Brain pericyte (primary cell): Measurements from ENCODE around the gene ADNP2.

ENCODE experiments used
- DNase-seq: peaks from one replicate; pipeline ENCODE4 v3.0.0-alpha.2; 2012; ENCODE audit warnings: low read depth, low spot score

Gene ADNP2, protein sequence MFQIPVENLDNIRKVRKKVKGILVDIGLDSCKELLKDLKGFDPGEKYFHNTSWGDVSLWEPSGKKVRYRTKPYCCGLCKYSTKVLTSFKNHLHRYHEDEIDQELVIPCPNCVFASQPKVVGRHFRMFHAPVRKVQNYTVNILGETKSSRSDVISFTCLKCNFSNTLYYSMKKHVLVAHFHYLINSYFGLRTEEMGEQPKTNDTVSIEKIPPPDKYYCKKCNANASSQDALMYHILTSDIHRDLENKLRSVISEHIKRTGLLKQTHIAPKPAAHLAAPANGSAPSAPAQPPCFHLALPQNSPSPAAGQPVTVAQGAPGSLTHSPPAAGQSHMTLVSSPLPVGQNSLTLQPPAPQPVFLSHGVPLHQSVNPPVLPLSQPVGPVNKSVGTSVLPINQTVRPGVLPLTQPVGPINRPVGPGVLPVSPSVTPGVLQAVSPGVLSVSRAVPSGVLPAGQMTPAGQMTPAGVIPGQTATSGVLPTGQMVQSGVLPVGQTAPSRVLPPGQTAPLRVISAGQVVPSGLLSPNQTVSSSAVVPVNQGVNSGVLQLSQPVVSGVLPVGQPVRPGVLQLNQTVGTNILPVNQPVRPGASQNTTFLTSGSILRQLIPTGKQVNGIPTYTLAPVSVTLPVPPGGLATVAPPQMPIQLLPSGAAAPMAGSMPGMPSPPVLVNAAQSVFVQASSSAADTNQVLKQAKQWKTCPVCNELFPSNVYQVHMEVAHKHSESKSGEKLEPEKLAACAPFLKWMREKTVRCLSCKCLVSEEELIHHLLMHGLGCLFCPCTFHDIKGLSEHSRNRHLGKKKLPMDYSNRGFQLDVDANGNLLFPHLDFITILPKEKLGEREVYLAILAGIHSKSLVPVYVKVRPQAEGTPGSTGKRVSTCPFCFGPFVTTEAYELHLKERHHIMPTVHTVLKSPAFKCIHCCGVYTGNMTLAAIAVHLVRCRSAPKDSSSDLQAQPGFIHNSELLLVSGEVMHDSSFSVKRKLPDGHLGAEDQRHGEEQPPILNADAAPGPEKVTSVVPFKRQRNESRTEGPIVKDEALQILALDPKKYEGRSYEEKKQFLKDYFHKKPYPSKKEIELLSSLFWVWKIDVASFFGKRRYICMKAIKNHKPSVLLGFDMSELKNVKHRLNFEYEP

DNA sequence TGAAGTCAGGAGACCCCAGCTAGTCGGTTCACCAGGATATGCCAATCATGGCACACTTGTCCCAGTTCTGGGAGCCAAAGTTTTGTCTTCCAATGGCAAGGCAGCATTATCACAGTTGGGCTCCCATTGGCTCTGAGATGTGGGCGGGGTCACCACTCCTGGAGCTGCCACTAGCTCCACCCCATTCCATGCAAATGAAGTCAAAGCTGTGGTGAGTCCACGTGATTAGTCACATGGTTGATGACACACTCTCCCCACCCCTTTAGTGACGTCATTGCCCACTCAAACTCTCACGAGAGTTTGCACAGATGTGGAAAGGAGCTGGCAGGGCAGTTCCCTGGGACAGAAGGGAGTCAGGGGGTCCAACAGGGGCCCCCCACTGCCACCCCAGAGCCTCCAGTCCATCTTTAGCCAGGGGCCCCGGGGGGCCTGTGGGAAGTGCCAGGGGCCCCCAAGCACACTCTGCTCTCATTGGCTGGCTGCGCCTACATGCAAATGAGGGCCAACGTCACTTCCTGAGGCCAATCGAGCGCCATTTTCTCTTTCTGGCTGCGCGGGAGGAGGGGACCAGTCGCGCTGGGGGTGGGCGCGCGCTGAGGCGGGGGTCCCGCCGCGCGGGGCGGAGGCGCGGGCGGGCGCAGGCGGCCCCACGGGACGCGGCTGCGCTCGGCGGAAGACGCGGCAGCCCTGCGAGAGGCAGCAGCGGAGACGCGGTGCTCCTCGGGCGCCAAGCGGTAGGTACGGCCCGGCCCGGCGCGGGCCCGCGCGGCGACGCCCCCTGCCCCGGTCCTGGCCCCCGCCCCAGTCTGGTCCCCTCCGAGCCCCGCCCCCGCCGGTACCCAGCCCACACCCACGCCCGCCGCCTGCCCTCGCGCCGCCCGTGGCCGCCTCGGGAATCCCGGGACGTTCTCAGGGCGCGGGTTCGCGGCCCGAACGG, at the start of gene ADNP2:
ADNP2 (plus strand) TSS at position 524 of the 937 bp plus-strand sequence. CDS start 8,281 bp downstream, outside the sequence.
- DNase-seq = peak; percentile 82

DNA sequence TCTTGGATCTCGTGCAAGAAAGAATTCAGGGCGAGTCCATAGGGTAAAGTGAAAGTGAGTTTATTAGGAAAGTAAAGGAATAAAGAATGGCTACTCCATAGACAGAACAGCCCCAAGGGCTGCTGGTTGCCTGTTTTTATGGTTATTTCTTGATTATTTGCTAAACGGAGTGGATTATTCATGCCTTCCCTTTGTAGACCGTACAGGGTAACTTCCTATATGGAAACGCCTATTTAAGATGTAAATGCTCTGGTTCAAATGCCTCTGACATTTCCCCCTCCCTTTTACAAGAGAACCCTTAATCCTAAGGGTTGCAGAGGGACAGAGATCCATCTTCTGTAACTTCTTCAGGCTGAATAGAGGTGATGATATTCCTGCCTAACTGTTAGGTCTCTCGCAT, 49.1 kb upstream of the ADNP2 start:
- no peak for DNase-seq

DNA sequence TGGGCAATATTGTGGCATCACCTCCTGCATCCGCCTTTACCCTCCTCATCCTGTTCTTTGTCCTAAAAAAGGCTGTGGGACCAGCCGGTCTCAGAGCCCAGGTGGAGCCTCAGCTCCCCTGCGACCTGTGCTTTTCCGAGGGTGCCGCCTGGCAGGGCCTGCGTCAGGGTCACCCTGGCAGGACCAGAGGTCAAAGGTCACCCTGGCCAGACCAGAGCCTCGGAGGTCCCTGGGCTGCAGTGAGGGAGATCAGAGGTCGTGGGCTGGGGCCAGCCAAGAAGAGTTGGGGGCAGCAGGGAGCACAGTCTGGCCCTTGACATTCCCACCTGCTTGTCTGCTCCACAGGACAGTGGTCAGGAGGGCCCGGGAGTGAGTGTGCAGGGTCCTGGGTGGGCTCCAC, 43.4 kb upstream of the ADNP2 start:
- no peak for DNase-seq

DNA sequence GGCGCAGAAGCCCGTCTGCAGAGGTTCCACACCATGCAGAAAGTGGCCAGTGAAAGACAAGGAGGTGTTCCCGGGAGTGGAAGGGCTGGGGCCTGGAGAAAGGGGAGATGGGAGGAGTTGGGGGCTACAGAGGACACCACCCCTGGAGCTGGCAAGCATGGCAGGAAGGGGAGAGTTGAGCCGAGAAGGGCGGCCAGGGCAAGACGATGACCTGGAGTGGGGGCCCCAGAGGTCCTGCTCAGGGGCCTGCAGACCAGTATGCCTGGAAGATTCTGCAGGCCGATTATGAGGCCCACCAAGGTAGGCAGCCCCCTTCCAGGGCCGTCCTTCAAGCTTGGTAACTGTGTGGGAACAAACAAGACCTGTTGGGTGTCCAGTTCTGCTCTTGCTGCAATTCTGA, 41.7 kb upstream of the ADNP2 start:
- no peak for DNase-seq

DNA sequence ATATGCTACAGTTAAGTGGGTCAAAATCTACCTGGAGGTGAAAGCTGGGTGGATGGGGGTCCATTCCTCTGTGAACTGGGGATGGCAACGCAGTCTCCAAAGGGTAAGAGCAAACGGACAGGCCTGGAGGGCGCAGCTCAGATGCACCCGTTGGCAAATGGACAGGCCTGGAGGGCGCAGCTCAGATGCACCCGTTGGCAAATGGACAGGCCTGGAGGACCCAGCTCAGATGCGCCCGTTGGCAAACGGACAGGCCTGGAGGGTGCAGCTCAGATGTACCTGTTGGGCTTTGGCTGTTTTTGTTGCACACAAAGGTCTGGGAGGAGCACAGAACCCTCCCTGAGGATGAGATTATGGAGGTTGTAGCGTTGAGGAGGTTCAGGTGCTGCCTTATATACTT, 41.2 kb upstream of the ADNP2 start:
- DNase-seq = no peak

DNA sequence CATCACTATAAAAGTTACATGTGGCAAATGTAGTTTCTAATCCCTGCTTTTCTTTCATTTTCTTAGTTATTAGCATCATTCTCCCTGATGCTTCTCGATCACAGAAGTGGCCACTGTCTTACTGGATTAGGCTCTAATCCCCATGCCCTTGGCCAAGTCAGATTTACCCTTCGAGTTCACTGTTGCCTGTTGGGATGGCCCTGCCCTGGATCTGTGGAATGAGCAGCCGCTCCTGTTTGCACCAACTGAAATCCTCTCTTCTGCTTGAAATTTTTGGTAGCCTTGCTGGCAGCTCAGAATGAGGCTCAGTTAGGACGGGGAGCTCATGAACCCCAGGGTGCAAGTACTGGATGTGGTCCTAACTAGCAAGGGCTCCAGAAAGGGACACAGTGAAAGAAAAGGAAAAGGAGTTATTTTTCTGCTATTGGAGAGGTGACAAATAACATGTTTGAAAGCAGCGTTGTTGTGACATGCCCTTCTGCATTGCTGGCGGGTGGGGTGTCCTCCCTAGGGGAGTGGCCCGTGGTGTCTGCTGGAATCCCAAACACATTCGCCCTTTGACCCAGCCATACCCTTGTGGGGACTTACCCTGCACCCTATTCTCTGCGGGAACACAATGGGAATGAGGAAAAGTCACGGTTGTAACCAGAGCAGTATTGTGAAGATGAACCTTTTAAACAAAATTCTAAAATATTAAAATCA, 40.3 kb upstream of the ADNP2 start:
- DNase-seq = no peak

DNA sequence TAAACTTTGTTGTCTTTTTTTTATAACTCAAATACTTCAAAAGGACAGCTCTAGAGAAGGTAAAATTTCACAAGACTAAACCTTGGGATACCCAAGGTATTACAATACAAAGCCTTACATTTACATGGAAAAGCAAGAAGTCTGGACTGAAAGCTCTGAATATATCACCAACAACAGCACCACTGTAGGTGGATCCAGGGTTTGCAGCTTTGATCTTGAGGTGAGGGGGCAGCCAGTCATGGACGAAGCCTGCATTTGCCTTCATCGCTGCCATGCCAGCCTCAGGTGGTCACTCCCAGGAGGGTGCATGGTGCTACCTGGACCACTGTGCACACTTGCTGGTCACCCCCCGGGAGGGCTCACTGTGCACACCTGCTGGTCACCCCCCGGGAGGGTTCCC, 38.2 kb upstream of the ADNP2 start:
- no peak for DNase-seq

DNA sequence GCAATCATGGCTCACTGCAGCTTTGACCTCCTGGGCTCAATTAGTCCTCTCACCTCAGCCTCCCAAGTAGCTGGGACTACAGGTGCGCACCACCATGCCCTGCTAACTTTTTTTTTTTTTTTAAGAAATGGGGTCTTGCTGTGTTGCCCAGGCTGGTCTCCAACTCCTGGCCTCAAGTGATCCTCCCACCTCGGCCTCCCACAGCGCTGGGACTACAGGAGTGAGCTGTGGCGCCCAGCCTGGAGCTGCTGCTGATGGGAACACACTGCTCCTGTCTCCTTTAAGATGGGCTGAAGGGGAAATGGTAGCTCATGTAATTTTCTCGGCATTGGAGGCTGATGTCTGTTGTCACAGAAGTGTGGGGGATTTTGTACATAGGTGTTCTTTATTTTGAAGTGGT, 34.9 kb upstream of the ADNP2 start:
- no peak for DNase-seq

DNA sequence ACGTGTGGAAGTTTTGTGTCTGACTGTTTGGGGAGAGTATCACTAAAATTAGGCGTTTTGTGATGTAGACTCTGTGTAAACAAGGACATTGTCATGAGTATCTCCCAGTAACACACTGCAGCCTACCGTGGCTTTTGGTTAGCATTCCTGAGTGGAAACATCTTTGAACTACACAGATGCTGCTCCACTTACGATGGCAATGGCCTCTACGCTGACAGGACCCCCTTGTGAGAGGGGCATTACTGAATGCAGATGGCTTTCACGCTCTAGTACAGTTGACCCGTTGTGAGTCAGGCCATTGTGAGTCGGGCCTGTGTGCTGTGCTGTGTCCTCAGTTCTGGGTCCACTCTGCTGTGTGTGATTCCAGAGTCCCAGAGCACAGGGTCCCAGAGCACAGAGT, 34.4 kb upstream of the ADNP2 start:
- no peak for DNase-seq

DNA sequence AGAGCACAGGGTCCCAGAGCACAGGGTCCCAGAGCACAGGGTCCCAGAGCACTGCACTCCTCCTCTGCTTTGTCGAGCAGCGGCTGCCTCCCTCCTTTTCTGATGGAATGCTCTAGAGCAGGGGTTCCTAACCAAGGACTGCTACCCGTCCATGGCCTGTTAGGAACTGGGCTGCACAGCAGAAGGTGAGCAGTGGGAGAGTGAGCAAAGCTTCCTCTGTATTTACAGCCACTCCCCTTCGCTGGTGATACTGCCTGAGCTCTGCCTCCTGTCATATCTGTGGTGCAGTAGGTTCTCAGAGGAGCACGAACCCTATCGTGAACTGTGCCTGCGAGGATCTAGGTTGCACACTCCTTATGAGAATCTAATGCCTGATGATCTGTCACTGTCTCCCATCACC, 33.1 kb upstream of the ADNP2 start:
- DNase-seq = no peak

DNA sequence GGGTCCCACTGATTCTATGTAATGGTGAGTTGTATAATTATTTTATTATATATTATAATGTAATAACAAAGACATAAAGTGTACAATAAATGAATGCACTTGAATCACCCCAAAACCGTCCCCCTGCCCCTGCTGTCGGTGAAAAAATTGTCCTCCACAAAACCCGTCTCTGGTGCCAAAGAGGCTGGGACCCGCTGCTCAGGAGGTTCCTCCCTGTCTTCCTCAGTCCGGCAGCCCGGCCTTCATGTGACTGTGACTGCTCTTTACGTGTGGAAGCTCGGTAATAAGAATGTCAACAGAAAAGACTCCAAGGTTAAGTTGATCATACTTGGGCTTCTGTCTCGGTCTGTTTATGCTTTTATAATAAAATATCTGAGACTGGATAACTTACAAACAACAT, 32.7 kb upstream of the ADNP2 start:
- no peak for DNase-seq

DNA sequence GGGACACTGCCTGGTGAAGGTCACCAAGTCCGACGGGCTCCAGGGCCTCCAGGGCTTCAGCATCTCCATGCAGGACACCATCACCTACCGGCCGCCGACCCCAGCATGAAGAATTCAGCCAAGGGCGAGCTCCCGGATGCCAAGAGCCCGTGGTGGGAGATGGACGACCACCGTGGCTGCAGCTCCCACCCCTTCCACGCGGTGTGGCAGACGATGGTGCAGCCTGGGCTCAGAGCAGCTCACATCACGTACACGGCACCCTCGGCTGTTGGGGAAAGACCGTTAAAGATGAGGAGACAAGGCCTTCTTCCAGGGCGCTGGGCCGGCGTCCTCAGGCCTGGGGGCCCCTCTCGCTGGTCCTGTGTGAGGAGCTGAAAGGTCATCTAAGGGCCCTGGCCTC, 31.2 kb upstream of the ADNP2 start:
- DNase-seq = no peak

DNA sequence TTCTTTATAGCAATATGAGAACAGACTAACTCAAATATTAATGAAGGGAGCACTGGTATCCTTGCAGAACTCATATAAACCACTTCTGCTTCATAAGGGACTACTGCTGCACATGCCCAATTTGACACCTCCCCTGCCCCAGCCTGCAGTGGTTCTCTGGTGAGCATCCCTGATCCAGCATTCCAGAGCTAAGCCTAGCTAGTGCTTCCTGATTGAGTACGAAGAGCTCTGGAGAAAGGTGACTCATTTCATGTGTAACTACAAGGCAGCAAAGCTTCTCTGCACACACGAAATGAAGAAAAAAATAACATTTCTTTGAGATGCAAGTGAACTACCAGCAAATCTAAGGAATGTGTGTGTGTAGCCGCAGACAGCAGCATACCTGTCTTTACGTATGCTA, 22.8 kb upstream of the ADNP2 start:
- no peak for DNase-seq

DNA sequence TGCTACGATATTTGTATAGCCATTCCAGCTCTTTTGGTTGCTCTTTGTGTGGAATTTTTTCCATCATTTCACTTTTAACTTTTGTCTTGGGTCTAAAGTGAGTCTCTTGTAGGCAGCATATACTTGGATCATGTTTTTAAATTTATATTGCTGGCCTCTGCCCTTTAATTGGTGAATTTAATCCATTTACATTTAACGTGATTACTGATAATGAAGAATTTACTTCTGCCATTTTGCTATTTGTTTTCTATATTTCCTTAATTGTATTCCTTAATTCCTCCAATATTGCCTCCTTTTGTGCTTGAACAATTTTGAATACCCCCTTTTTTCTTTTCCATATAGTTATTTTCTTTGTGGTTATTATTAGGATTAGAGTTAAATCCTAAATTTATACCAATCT, 21.0 kb upstream of the ADNP2 start:
- DNase-seq = no peak

DNA sequence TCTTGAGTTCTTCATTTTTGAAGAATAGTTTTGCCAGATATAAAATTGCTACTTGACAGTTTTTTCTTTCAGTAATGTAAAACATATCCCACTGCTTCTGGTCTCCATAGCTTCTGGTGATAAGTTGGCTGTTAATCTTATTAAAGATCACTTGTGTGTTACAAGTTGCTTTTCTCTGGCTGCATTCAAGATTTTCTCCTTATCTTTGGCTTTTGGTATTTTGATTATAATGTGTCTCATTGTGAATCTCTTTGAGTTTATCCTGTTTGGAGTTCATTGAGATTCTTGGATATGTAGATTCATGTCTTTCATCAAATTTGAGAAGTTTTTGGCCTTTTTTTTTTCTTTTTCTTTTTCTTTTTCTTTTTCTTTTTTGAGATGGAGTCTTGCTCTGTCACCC, 20.2 kb upstream of the ADNP2 start:
- DNase-seq = no peak

DNA sequence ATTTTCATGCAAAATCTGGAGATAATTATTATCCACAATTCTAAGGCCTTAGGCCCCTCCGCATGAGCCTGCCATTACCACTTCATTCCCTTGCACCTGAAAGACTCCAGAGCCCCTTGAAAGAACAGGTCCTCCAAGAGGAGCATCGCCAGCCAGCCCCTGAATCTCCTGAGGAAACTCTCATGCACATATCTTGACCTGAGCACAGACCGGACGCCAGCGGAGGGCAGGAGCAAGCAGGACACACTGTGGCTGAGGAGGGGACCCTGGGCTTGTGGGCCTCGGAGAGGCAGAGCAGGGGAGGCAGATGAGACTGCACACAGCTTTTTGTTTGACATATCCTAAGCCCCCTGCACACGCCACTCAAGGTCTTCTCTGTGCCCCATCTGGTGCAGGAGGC, 13.6 kb upstream of the ADNP2 start:
- DNase-seq = no peak

DNA sequence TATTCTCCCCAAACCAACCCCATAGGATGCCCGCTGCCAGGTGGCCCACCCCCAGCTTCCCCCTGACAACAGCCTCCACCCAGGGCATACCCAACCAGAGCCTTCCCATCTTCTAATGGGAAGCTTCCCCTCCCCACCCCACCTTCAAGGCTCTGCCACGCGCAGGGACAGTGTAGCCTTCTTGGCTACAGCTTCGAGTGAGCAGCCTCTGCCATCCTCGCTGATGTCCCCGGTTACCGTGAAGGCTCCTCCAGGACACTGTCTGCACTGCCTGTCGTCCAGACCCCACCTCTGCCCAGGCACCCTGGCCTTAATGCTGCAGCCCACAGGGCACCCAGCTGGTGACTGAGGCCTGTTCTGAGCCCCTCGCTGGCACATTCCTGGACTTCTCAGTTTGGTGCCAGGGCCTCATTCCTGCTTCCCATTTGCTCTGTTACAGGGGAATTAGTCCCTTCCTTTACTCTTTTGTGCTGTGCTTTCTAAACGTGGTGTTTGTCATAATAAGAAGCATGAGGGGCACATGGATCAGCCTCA, 13.0 kb upstream of the ADNP2 start:
- DNase-seq = no peak

DNA sequence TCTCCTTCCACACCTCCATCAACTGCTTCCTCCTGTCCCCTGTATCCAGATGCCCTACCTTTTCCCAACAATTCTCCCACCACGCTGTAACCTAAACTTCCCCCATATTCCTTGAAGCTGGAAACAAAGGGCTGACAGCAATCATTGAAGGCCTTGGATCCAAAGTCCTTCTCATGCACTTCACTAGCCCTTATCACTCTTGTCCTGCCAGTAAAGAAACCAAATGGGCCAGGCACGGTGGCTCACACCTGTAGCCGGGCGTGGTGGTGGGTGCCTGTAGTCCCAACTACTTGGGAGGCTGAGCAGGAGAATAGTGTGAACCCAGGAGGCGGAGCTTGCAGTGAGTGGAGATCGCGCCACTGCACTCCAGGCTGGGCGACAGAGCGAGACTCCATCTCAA, 11.9 kb upstream of the ADNP2 start:
- DNase-seq = no peak

DNA sequence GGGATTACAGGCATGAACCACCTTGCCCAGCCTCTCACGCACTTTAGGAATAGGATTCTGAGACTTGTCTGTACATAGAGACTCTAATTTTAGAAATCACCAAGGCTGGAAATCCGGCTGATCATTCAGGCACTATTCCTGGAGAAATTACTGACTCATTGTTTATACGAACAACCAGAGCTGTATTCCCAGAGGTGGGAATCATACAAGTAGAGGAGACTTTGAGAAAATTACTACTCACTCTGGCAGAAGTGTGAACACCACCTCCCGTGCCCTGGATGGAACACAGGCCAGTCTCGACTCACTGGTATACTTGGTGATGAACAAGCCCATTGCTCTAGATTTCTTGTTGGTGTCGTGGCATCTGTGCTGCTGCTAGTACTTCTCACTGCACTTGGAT, 5.8 kb upstream of the ADNP2 start:
- no peak for DNase-seq

DNA sequence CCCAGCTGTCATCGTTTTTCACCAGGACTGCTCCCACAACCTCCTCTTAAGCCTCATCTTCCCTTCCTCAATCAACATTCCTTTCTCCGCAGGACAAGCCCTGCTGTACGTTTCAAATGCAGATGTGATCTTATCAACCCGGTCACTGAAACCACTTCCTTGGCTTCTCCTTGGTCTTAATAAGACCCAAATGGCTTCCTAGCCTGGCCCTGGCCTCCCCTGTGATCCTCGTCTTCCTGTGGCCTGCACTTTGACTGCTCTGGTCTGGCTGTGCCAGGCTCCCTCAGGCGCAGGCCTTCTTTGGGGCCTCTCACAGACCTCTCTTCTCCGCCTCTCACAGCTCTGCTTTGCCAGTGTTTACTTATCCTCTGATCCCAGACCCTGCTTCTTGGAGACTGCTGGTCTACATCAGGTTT, 4.7 kb upstream of the ADNP2 start:
- DNase-seq = no peak
